ENCODE data around the gene CRYBG1. TPM values are rescaled to one million over a fixed set of nuclear protein-coding genes. Genes with fewer than 3 reads are reported as not detected.
A peak's percentile ranks its signal among the peaks of the same experiment; 100 is the strongest.

Gene CRYBG1
- total RNA-seq, 4 donors from 2014 or later, result 54.5 to 66.4 (median 59.8) TPM

- no peak overlapping the region for H3K27ac ChIP-seq
- H3K4me3 ChIP-seq, result no peak overlapping the region
- H3K4me1 ChIP-seq, result peaks cover 0 to 7% (median 0%) of the 10 kb centered on the region in 4 donors
- DNase-seq, result no peak
- H3K27me3 ChIP-seq, result no peaks in the 10 kb centered on the region
- TF ChIP-seq CTCF (IDR thresholded peaks at IDR 0.05), result peak; percentile 18 to 72 (median 55)
- no peak for TF ChIP-seq POLR2A (IDR thresholded peaks at IDR 0.05)
- H3K9me3 ChIP-seq, result no peaks in the 10 kb centered on the region
- no peaks in the 10 kb centered on the region for H3K36me3 ChIP-seq
Measured at GRCh38 chr6:106446287-106446885, 85.9 kb downstream of the CRYBG1 start.

- Histone ChIP-seq H3K36me3 (no peaks in the 10 kb centered on the region), H3K4me1 (peaks cover 0 to 7% (median 0%) of the 10 kb centered on the region in 4 donors), H3K27ac (no peak overlapping the region), H3K4me3 (no peak overlapping the region), H3K27me3 (no peaks in the 10 kb centered on the region), H3K9me3 (no peaks in the 10 kb centered on the region)
- DNase-seq, result no peak
- TF ChIP-seq CTCF (IDR thresholded peaks at IDR 0.05) (peak in 1 of 6 experiments; percentile 15), POLR2A (IDR thresholded peaks at IDR 0.05) (peak in 1 of 2 donors; percentile 11)
Measured at GRCh38 chr6:106446983-106447382, 86.5 kb downstream of the CRYBG1 start.

- no peak overlapping the region for H3K4me3 ChIP-seq
- peaks cover 0 to 7% (median 0%) of the 10 kb centered on the region in 4 donors for H3K4me1 ChIP-seq
- no peaks in the 10 kb centered on the region for H3K9me3 ChIP-seq
- TF ChIP-seq CTCF (IDR thresholded peaks at IDR 0.05) (no peak), POLR2A (IDR thresholded peaks at IDR 0.05) (no peak)
- peak overlapping the region in 3 of 4 donors; percentile 4 to 53 (median 18) for H3K27ac ChIP-seq
- DNase-seq, result peak; percentile 51 to 77 (median 63)
- no peaks in the 10 kb centered on the region for H3K36me3 ChIP-seq
- no peaks in the 10 kb centered on the region for H3K27me3 ChIP-seq
Measured at GRCh38 chr6:106448000-106448426, 87.5 kb downstream of the CRYBG1 start.

GRCh38 chr6:106450653-106451052 lies 90.1 kb downstream of the CRYBG1 start:
- Histone ChIP-seq H3K4me3 (no peak overlapping the region), H3K27ac (no peak overlapping the region), H3K36me3 (no peaks in the 10 kb centered on the region), H3K4me1 (peaks cover 0 to 7% (median 0%) of the 10 kb centered on the region in 4 donors), H3K9me3 (no peaks in the 10 kb centered on the region), H3K27me3 (no peaks in the 10 kb centered on the region)
- TF ChIP-seq CTCF (IDR thresholded peaks at IDR 0.05), result no peak
- no peak for TF ChIP-seq POLR2A (IDR thresholded peaks at IDR 0.05)
- no peak for DNase-seq

GRCh38 chr6:106451439-106451838 lies 90.9 kb downstream of the CRYBG1 start:
- TF ChIP-seq POLR2A (IDR thresholded peaks at IDR 0.05) (no peak), CTCF (IDR thresholded peaks at IDR 0.05) (no peak)
- peaks cover 0 to 7% (median 0%) of the 10 kb centered on the region in 4 donors for H3K4me1 ChIP-seq
- no peaks in the 10 kb centered on the region for H3K36me3 ChIP-seq
- H3K27ac ChIP-seq, result no peak overlapping the region
- H3K9me3 ChIP-seq, result no peaks in the 10 kb centered on the region
- no peaks in the 10 kb centered on the region for H3K27me3 ChIP-seq
- H3K4me3 ChIP-seq, result no peak overlapping the region
- DNase-seq, result no peak
